NCI-H2081 (cell line): ENCODE data around the gene CEP162.
"Not testable (repeated sequence)": the region's sequence is repeated elsewhere in the genome, so short reads cannot be mapped to it uniquely, and the experiment has no call there.

Experiments used
- DNase-seq, 2 experiments: peaks; one replicate each; lab custom pipeline; 2025; lab: John Stamatoyannopoulos, UW

Gene CEP162

GRCh38 chr6:84151669-84152068 lies 75.8 kb downstream of the CEP162 start:
- DNase-seq: no peak

- no peak for DNase-seq
Measured at GRCh38 chr6:84150705-84151104, 76.7 kb downstream of the CEP162 start.

GRCh38 chr6:84141521-84141920 lies 85.9 kb downstream of the CEP162 start:
- no peak for DNase-seq

GRCh38 chr6:84139311-84139710 lies 88.1 kb downstream of the CEP162 start:
- no peak for DNase-seq

- DNase-seq: peak in 1 of 2 experiments; percentile 28
Measured at GRCh38 chr6:84137989-84138575, 89.4 kb downstream of the CEP162 start.

GRCh38 chr6:84137051-84137375 lies 90.4 kb downstream of the CEP162 start:
- DNase-seq: peak; percentile 20 to 75

- no peak for DNase-seq
Measured at GRCh38 chr6:84136364-84137050, 90.9 kb downstream of the CEP162 start.

GRCh38 chr6:84135291-84135690 lies 92.2 kb downstream of the CEP162 start:
- no peak for DNase-seq

GRCh38 chr6:84133385-84133784 lies 94.1 kb downstream of the CEP162 start:
- DNase-seq: not testable (repeated sequence)

- DNase-seq: not testable (repeated sequence)
Measured at GRCh38 chr6:84129588-84129987, 97.9 kb downstream of the CEP162 start.

- no peak for DNase-seq
Measured at GRCh38 chr6:84123186-84123585, 104.3 kb downstream of the CEP162 start.

- DNase-seq: no peak
Measured at GRCh38 chr6:84119277-84119676, 108.2 kb downstream of the CEP162 start.

- no peak for DNase-seq
Measured at GRCh38 chr6:84118191-84118590, 109.3 kb downstream of the CEP162 start.

- DNase-seq: not testable (repeated sequence)
Measured at GRCh38 chr6:84114933-84115594, 112.4 kb downstream of the CEP162 start.

- DNase-seq: not testable (repeated sequence)
Measured at GRCh38 chr6:84111351-84111750, 116.1 kb downstream of the CEP162 start.

- no peak for DNase-seq
Measured at GRCh38 chr6:84107495-84107894, 119.9 kb downstream of the CEP162 start.

GRCh38 chr6:84105215-84105924 lies 122.1 kb downstream of the CEP162 start:
- not testable (repeated sequence) for DNase-seq

- no peak for DNase-seq
Measured at GRCh38 chr6:84103029-84103428, 124.4 kb downstream of the CEP162 start.

- no peak for DNase-seq
Measured at GRCh38 chr6:84095156-84095555, 132.3 kb downstream of the CEP162 start.

GRCh38 chr6:84093441-84094435 lies 133.7 kb downstream of the CEP162 start:
- no peak for DNase-seq

GRCh38 chr6:84089552-84089951 lies 137.9 kb downstream of the CEP162 start:
- DNase-seq: no peak
